Neural cell (in vitro differentiated cells): ENCODE measurements around the gene PC. TPM values are rescaled to one million over a fixed set of nuclear protein-coding genes. Genes with fewer than 3 reads are reported as not detected.

Source experiments
- H2AFZ ChIP-seq: fragments of 200-600, 300-800 bp; sonication (generic), shearing (Covaris generic); 2 replicates; pipeline ENCODE4 v1.6.0; 2014; ENCODE audit warnings: low read depth, mild to moderate bottlenecking, antibody characterized with exemption, low read length, moderate library complexity
- H3F3A ChIP-seq: fragments of 200-600 bp; shearing (Covaris generic); 2 replicates; pipeline ENCODE4 v1.6.1; 2016; ENCODE audit warnings: mild to moderate bottlenecking, moderate library complexity, mixed read lengths, antibody characterized with exemption, low read length; ENCODE audit not compliant: insufficient read depth, poor library complexity, severe bottlenecking
- H3K27ac ChIP-seq: fragments of 200-600, 300-800 bp; sonication (generic), shearing (Covaris generic); 2 replicates; pipeline ENCODE4 v1.5.1; 2014; ENCODE audit warnings: mild to moderate bottlenecking, low read length, moderate library complexity
- H3K27me3 ChIP-seq: fragments of 300-800, 200-600 bp; sonication (generic), shearing (Covaris generic); 2 replicates; pipeline ENCODE4 v1.6.0; 2014; ENCODE audit warnings: mild to moderate bottlenecking, low read depth, low read length, moderate library complexity; ENCODE audit not compliant: insufficient read depth
- H3K36me3 ChIP-seq: fragments of 300-800, 200-600 bp; sonication (generic), shearing (Covaris generic); 2 replicates; pipeline ENCODE4 v1.5.1; 2014; ENCODE audit warnings: mild to moderate bottlenecking, antibody characterized with exemption, low read length, moderate library complexity; ENCODE audit not compliant: insufficient read depth
- H3K4me2 ChIP-seq: fragments of 300-800, 200-600 bp; sonication (generic), shearing (Covaris generic); 2 replicates; pipeline ENCODE4 v1.6.0; 2014; ENCODE audit warnings: mild to moderate bottlenecking, low read length
- H3K4me3 ChIP-seq: fragments of 300-800, 200-600 bp; sonication (generic), shearing (Covaris generic); 2 replicates; pipeline ENCODE4 v1.5.1; 2014; ENCODE audit warnings: mild to moderate bottlenecking, low read length, moderate library complexity
- H3K79me2 ChIP-seq: fragments of 200-600 bp; shearing (Covaris generic); replicated peaks from 2 replicates; pipeline ENCODE4 v1.6.0; 2014; ENCODE audit warnings: mild to moderate bottlenecking, low read length, moderate library complexity; ENCODE audit not compliant: insufficient read depth
- H3K9ac ChIP-seq: fragments of 300-800, 200-600 bp; sonication (generic), shearing (Covaris generic); 2 replicates; pipeline ENCODE4 v1.6.1; 2016; ENCODE audit warnings: mild to moderate bottlenecking, low read length, mixed read lengths
- H3K9me2 ChIP-seq: fragments of 200-600 bp; shearing (Covaris generic); 2 replicates; pipeline ENCODE4 v1.6.1; 2016; ENCODE audit warnings: mild to moderate bottlenecking, low read length, mixed read lengths; ENCODE audit not compliant: insufficient read depth
- H3K9me3 ChIP-seq: fragments of 200-600, 300-800 bp; sonication (generic), shearing (Covaris generic); 2 replicates; pipeline ENCODE4 v1.6.1; 2016; ENCODE audit warnings: mild to moderate bottlenecking, mixed run types, low read length, moderate library complexity, mixed read lengths
- H4K20me1 ChIP-seq: fragments of 200-600 bp; shearing (Covaris generic); 2 replicates; pipeline ENCODE4 v1.6.1; 2016; ENCODE audit warnings: mild to moderate bottlenecking, mixed run types; ENCODE audit not compliant: insufficient read depth
- CTCF ChIP-seq: fragments of 450-650 bp; IDR thresholded peaks from 2 replicates; pipeline ENCODE4 v1.5.1; 2014; ENCODE audit warnings: antibody characterized with exemption, mild to moderate bottlenecking, moderate library complexity; ENCODE audit not compliant: poor library complexity, severe bottlenecking
- EP300 ChIP-seq: fragments of 450-650 bp; conservative IDR thresholded peaks from 2 replicates; pipeline ENCODE4 v1.6.1; 2014; ENCODE audit warnings: antibody characterized with exemption, mild to moderate bottlenecking, moderate library complexity; ENCODE audit not compliant: poor library complexity, severe bottlenecking
- EZH2 ChIP-seq: fragments of 200-600, 300-800 bp; shearing (Covaris generic), sonication (generic); IDR thresholded peaks from 2 replicates; pipeline ENCODE4 v1.6.1; 2014; ENCODE audit warnings: antibody characterized with exemption, low read length, borderline replicate concordance, mild to moderate bottlenecking; ENCODE audit not compliant: insufficient read depth, poor library complexity, severe bottlenecking
- MXI1 ChIP-seq: fragments of 450-650 bp; conservative IDR thresholded peaks from 2 replicates; pipeline ENCODE4 v1.6.1; 2014; ENCODE audit warnings: antibody characterized with exemption, mild to moderate bottlenecking; ENCODE audit not compliant: poor library complexity, severe bottlenecking
- POLR2AphosphoS5 ChIP-seq: IDR thresholded peaks from 2 replicates; pipeline ENCODE4 v1.6.1; 2012
- RAD21 ChIP-seq: fragments of 450-650 bp; conservative IDR thresholded peaks from 2 replicates; pipeline ENCODE4 v1.6.1; 2014; ENCODE audit warnings: antibody characterized with exemption, mild to moderate bottlenecking, moderate library complexity
- REST ChIP-seq: IDR thresholded peaks from 2 replicates; pipeline ENCODE4 v1.6.1; 2012; ENCODE audit warnings: borderline replicate concordance
- SMC3 ChIP-seq: fragments of 450-650 bp; conservative IDR thresholded peaks from 2 replicates; pipeline ENCODE4 v1.6.1; 2014; ENCODE audit warnings: antibody characterized with exemption, mild to moderate bottlenecking, moderate library complexity; ENCODE audit not compliant: poor library complexity
- TAF1 ChIP-seq: IDR thresholded peaks from 2 replicates; pipeline ENCODE4 v1.6.1; 2012; ENCODE audit warnings: low read depth
- polyA plus RNA-seq: library from polyadenylated mRNA; depleted of rRNA; stranded (reverse); fragments of >200 nt; gene quantifications from 2 replicates; pipeline ENCODE4 v1.2.3, GENCODE V29; 2014

PC gene
- polyA plus RNA-seq, 1 donor from 2014 or later, result 8.9 TPM

- H3K9me2 ChIP-seq, result no peaks in the 10 kb centered on the region
- H3K79me2 ChIP-seq, result no peaks in the 10 kb centered on the region
- H3K9ac ChIP-seq, result no peak overlapping the region
- H2AFZ ChIP-seq, result no peak overlapping the region
- no peaks in the 10 kb centered on the region for H3K27me3 ChIP-seq
- H4K20me1 ChIP-seq, result no peaks in the 10 kb centered on the region
- no peaks in the 10 kb centered on the region for H3F3A ChIP-seq
- no peak overlapping the region for H3K4me2 ChIP-seq
- no peak overlapping the region for H3K27ac ChIP-seq
- no peaks in the 10 kb centered on the region for H3K36me3 ChIP-seq
- H3K4me3 ChIP-seq, result no peak overlapping the region
- TF ChIP-seq MXI1 (no peak), RAD21 (no peak), POLR2AphosphoS5 (no peak), TAF1 (no peak), EZH2 (no peak), SMC3 (no peak), CTCF (no peak), EP300 (no peak), REST (no peak)
- no peaks in the 10 kb centered on the region for H3K9me3 ChIP-seq
These were observed 24.7 kb downstream of the PC start for GRCh38 chr11:66933531-66933930.

GRCh38 chr11:66932543-66932942 lies 25.6 kb downstream of the PC start:
- Histone ChIP-seq H2AFZ (no peak overlapping the region), H3K9me3 (no peaks in the 10 kb centered on the region), H3K27me3 (no peaks in the 10 kb centered on the region), H3K79me2 (no peaks in the 10 kb centered on the region), H3K4me3 (no peak overlapping the region), H3K9me2 (no peaks in the 10 kb centered on the region), H3F3A (no peaks in the 10 kb centered on the region), H4K20me1 (no peaks in the 10 kb centered on the region), H3K36me3 (no peaks in the 10 kb centered on the region), H3K9ac (no peak overlapping the region), H3K4me2 (no peak overlapping the region), H3K27ac (no peak overlapping the region)
- no peak for TF ChIP-seq CTCF
- no peak for TF ChIP-seq REST
- no peak for TF ChIP-seq SMC3
- TF ChIP-seq TAF1, result no peak
- TF ChIP-seq POLR2AphosphoS5, result no peak
- TF ChIP-seq MXI1, result no peak
- TF ChIP-seq EP300, result no peak
- TF ChIP-seq RAD21, result no peak
- no peak for TF ChIP-seq EZH2
